Kidney epithelial cell (primary cell): Measurements from ENCODE around the gene KCTD16. TPM values are rescaled to one million over a fixed set of nuclear protein-coding genes. Genes with fewer than 3 reads are reported as not detected.
A peak's percentile ranks its signal among the peaks of the same experiment; 100 is the strongest.

Source experiments
- DNase-seq: peaks from one replicate; pipeline ENCODE4 v3.0.0-alpha.2; 2010; ENCODE audit warnings: low read depth
- H3K27me3 ChIP-seq: 2 replicates; pipeline ENCODE4 v1.6.0; 2011; ENCODE audit warnings: low read length; ENCODE audit not compliant: control insufficient read depth, insufficient read depth
- H3K36me3 ChIP-seq: 2 replicates; pipeline ENCODE4 v1.5.1; 2011; ENCODE audit warnings: low read length; ENCODE audit not compliant: control insufficient read depth, insufficient read depth
- H3K4me3 ChIP-seq: 2 replicates; pipeline ENCODE4 v1.5.1; 2011; ENCODE audit warnings: low read depth, mild to moderate bottlenecking, control low read depth, low read length
- CTCF ChIP-seq: IDR thresholded peaks from 2 replicates; pipeline ENCODE4 v1.5.1; 2011; ENCODE audit warnings: mild to moderate bottlenecking, moderate library complexity, low read length, control low read depth, inconsistent platforms; ENCODE audit not compliant: insufficient read depth, poor library complexity, severe bottlenecking
- total RNA-seq: library from RNA; depleted of rRNA; stranded (reverse); fragments of >200 nt; gene quantifications from 2 replicates; pipeline ENCODE4 v1.2.3, GENCODE V29; 2015

KCTD16 gene
- total RNA-seq, 1 donor from 2014 or later, result 1.4 TPM

GRCh38 chr5:144332265-144332664 lies 161.6 kb downstream of the KCTD16 start:
- no peak for DNase-seq
- Histone ChIP-seq H3K36me3 (no peaks in the 10 kb centered on the region), H3K4me3 (no peak overlapping the region), H3K27me3 (no peaks in the 10 kb centered on the region)
- peak; percentile 45 for TF ChIP-seq CTCF

DNA sequence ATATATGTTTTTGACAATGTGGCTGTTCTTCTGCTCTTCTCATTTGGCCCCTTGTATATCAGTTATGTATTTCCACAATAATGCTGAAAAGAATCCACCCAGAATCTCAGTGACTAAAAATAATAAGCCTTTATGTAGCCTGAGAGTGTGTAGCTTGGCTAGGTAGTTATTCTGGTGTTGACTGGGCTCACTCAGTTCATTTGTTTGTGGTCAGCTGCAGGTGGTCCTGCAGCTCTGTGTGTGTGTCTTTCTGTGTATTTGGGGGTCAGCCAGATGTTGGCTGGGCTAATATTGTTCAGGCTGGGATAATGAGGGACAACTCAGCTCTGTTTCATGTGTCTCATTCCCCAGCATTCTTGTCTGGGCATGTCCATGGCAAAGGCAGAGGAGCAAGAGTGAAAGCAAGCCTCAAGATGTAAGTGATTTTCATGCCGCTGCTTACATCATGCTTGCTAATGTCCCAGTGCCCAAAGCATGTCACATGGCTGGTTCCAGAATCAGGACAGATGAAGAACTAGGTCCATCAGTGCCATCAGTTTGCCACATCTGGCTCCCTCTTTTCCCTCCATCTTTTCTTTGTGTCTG lies 162.8 kb downstream of the KCTD16 start:
- no peak overlapping the region for H3K4me3 ChIP-seq
- DNase-seq, result no peak
- no peak for TF ChIP-seq CTCF
- no peaks in the 10 kb centered on the region for H3K27me3 ChIP-seq
- no peaks in the 10 kb centered on the region for H3K36me3 ChIP-seq

DNA sequence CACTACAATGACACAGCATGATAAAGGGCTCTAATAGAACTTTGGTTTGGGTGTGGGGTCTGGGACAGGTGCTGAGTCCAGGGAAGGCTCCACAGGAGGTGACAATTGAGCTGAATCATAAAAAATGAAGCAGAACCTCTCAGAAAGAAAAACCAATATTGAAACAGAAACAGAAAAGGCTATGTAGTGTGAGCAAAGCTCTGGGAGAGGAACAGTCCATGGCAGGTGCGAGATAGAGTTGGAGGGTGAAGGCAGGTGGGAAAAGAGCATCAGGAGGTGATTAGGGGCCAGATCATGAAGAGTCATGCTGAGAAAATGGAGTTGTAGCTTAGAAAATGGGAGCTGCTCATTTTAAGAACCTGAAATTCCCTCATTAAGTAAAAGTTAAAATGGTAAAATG lies 164.9 kb downstream of the KCTD16 start:
- DNase-seq, result no peak
- Histone ChIP-seq H3K4me3 (no peak overlapping the region), H3K27me3 (no peaks in the 10 kb centered on the region), H3K36me3 (no peaks in the 10 kb centered on the region)
- no peak for TF ChIP-seq CTCF

DNA sequence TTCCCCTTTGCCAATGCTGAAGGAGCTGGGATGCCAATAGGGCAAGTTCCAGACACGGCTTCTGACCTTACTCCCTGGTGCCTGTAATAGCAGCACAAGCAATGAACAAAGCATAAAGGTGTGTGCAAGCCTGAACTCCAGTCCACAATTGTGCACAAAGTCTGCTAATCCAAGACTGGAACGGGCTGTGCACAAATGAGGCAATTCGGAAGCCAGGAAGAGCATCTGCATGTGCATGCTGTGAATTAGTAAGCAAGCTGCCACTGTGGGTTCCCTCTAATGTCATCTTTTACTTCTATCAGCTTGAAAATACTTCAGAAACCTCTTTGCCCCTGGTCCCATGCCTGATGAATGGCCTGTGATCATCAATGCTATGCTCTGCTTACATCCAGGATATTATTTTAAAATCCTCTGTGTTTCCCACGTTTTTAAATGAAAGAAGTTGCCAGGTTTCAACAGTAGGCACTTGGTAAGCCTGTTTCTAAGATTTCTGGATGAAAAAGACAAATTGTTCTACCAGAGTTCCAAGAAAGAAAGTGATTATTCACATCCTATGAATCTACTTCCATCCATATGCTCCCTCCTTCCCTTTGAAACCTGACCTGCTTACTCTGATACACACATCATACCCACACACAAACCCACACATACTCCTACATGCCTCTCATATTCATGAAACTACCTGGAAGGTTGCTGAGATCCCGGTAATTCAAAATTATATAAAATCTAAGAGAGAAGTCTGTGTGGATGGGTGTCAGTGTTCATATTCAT lies 165.7 kb downstream of the KCTD16 start:
- H3K27me3 ChIP-seq, result no peaks in the 10 kb centered on the region
- no peak for TF ChIP-seq CTCF
- no peak overlapping the region for H3K4me3 ChIP-seq
- no peaks in the 10 kb centered on the region for H3K36me3 ChIP-seq
- no peak for DNase-seq

DNA sequence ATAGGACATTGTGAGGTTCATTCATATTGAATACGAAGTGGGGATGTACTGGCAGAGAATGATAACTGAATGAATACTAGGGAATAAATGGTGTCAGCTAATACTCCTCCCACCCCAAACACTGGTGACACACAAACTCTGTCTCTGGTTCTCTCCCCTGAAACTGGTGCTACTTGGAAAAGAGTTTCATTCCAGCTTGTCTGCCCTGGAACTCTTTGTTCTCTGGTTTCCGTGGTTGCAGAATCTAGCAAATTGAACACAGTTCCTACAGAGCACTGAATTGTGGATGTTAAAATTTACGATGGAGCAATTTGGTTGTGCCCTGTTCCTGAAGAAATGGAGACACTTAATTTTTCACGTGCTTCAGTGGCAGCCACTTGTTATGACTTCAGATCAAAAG lies 181.7 kb downstream of the KCTD16 start:
- H3K4me3 ChIP-seq, result no peak overlapping the region
- TF ChIP-seq CTCF, result no peak
- H3K27me3 ChIP-seq, result no peaks in the 10 kb centered on the region
- DNase-seq, result no peak
- no peaks in the 10 kb centered on the region for H3K36me3 ChIP-seq
